CD14-positive monocyte (primary cell): ENCODE data around the gene ERC1. TPM values are rescaled to one million over a fixed set of nuclear protein-coding genes. Genes with fewer than 3 reads are reported as not detected.

ENCODE experiments used
- DNase-seq, 3 donors: peaks; one replicate each; pipeline ENCODE4 v3.0.0-alpha.2; 2011 to 2022
- H2AFZ ChIP-seq: 2 replicates; pipeline ENCODE4 v1.6.0; 2012; ENCODE audit warnings: mild to moderate bottlenecking, low read depth, low read length, inconsistent platforms; ENCODE audit not compliant: insufficient read depth, poor library complexity, severe bottlenecking
- H3K27ac ChIP-seq, 2 donors: 1 replicate in 1 of 2; 2 replicates in 1 of 2; pipeline ENCODE4 v1.5.1; 2012 to 2013; ENCODE audit warnings: low read length in 2 of 2, control low read depth in 1 of 2, inconsistent platforms in 1 of 2, low read depth in 1 of 2, mild to moderate bottlenecking in 1 of 2
- H3K27me3 ChIP-seq, 2 donors: one replicate each; pipeline versions ENCODE4 v1.6.0 to v1.6.1; 2011 to 2013; ENCODE audit warnings: low read length in 2 of 2; ENCODE audit not compliant: control insufficient read depth in 2 of 2, insufficient read depth in 2 of 2
- H3K36me3 ChIP-seq, 2 donors: replicated peaks in 1 of 2; 1 replicate in 1 of 2; 2 replicates in 1 of 2; pipeline versions ENCODE4 v1.5.1 to v1.6.1; 2012 to 2013; ENCODE audit warnings: low read length in 2 of 2, control low read depth in 1 of 2, inconsistent platforms in 1 of 2, mild to moderate bottlenecking in 1 of 2; ENCODE audit not compliant: insufficient read depth in 2 of 2, control insufficient read depth in 1 of 2
- H3K4me1 ChIP-seq, 2 donors: 1 replicate in 1 of 2; 2 replicates in 1 of 2; pipeline versions ENCODE4 v1.5.1 to v1.6.1; 2012 to 2013; ENCODE audit warnings: low read length in 2 of 2, control low read depth in 1 of 2, inconsistent platforms in 1 of 2, mild to moderate bottlenecking in 1 of 2, moderate library complexity in 1 of 2; ENCODE audit not compliant: insufficient read depth in 2 of 2, control insufficient read depth in 1 of 2
- H3K4me2 ChIP-seq: replicated peaks from 2 replicates; pipeline ENCODE3; 2012; ENCODE audit warnings: low read length, moderate library complexity, mild to moderate bottlenecking; ENCODE audit not compliant: poor library complexity, severe bottlenecking; ENCODE audit errors: extremely low read depth
- H3K4me3 ChIP-seq, 3 experiments: fragments of 200-600 bp in 1 of 3; sonication (generic) in 1 of 3; replicated peaks in 1 of 3; 1 replicate in 2 of 3; 2 replicates in 1 of 3; pipeline ENCODE4 v1.5.1; 2011 to 2013; ENCODE audit warnings: low read length in 3 of 3, mild to moderate bottlenecking in 3 of 3, control low read depth in 2 of 3, low read depth in 2 of 3, inconsistent platforms in 1 of 3, moderate library complexity in 1 of 3
- H3K79me2 ChIP-seq: 2 replicates; pipeline ENCODE4 v1.6.0; 2012; ENCODE audit warnings: mild to moderate bottlenecking, control low read depth, inconsistent platforms, low read length, moderate library complexity; ENCODE audit not compliant: insufficient read depth
- H3K9ac ChIP-seq: 2 replicates; pipeline ENCODE4 v1.6.0; 2017; ENCODE audit warnings: low read length, mild to moderate bottlenecking; ENCODE audit not compliant: insufficient read depth, poor library complexity, severe bottlenecking
- H3K9me3 ChIP-seq, 2 donors: replicated peaks in 1 of 2; 1 replicate in 1 of 2; 2 replicates in 1 of 2; pipeline versions ENCODE4 v1.5.1 to v1.6.1; 2012 to 2013; ENCODE audit warnings: low read length in 2 of 2, control low read depth in 1 of 2; ENCODE audit not compliant: control insufficient read depth in 1 of 2, insufficient read depth in 1 of 2
- H4K20me1 ChIP-seq: 2 replicates; pipeline ENCODE4 v1.6.0; 2012; ENCODE audit warnings: mild to moderate bottlenecking, low read length, control low read depth, moderate library complexity; ENCODE audit not compliant: insufficient read depth
- H3K27ac Mint-ChIP-seq, 7 donors: one replicate each; pipeline ENCODE4 v1.8.0; 2020; ENCODE audit warnings: mild to moderate bottlenecking in 7 of 7, mixed read lengths in 7 of 7, moderate library complexity in 6 of 7, inconsistent platforms in 2 of 7
- H3K27me3 Mint-ChIP-seq, 3 donors: one replicate each; pipeline ENCODE4 v1.8.0; 2021 to 2022; ENCODE audit warnings: low read depth in 3 of 3, mild to moderate bottlenecking in 3 of 3, mixed read lengths in 3 of 3, moderate library complexity in 3 of 3, inconsistent platforms in 1 of 3
- H3K36me3 Mint-ChIP-seq, 2 donors: one replicate each; pipeline ENCODE4 v1.8.0; 2020; ENCODE audit warnings: mixed read lengths in 2 of 2, inconsistent platforms in 1 of 2, mild to moderate bottlenecking in 1 of 2
- H3K4me1 Mint-ChIP-seq: one replicate; pipeline ENCODE4 v1.8.0; 2020; ENCODE audit warnings: mild to moderate bottlenecking, mixed read lengths
- H3K4me3 Mint-ChIP-seq, 2 donors: one replicate each; pipeline ENCODE4 v1.8.0; 2020; ENCODE audit warnings: mild to moderate bottlenecking in 2 of 2, mixed read lengths in 2 of 2, moderate library complexity in 1 of 2
- H3K9me3 Mint-ChIP-seq, 7 donors: one replicate each; pipeline ENCODE4 v1.8.0; 2020 to 2022; ENCODE audit warnings: mixed read lengths in 7 of 7, mild to moderate bottlenecking in 6 of 7, moderate library complexity in 6 of 7, inconsistent platforms in 2 of 7
- CTCF ChIP-seq: fragments of 200-600 bp; IDR thresholded peaks from one replicate; pipeline ENCODE4 v1.8.0; 2022; ENCODE audit warnings: antibody characterized with exemption, mild to moderate bottlenecking
- WGBS: methylation state at CpG from one replicate; pipeline ENCODE4 v1.1.5; 2013; ENCODE audit warnings: missing lambda C conversion rate; ENCODE audit not compliant: insufficient coverage; 5-methylcytosine and 5-hydroxymethylcytosine counted together
- intact Hi-C, 2 donors: fragments of 100-400 bp; cut with micrococcal nuclease; formaldehyde crosslinking; loops; one replicate each; pipeline versions ENCODE4 v1.15.0 to v1.15.1; 2023
- polyA plus RNA-seq, 3 donors: library from polyadenylated mRNA; depleted of rRNA in 1 of 3; unstranded in 2 of 3; stranded (reverse) in 1 of 3; fragments of 300-500 nt in 2 of 3; fragments of >200 nt in 1 of 3; fragmentation: Illumina TruSeq in 2 of 3; gene quantifications; 1 replicate in 2 of 3; 2 replicates in 1 of 3; pipeline ENCODE4 v1.2.3, GENCODE V29; 2012 to 2021

Gene ERC1
- polyA plus RNA-seq, 3 donors: 4.0 to 14.3 (median 5.1) TPM

- intact Hi-C loops: no loop called here
- Histone ChIP-seq H3K4me2 (no peak overlapping the region), H3K36me3 (peaks cover 0 to 13% of the 10 kb centered on the region in 2 donors), H3K4me1 (peaks cover 1 to 11% of the 10 kb centered on the region in 2 donors), H4K20me1 (peaks cover 44% of the 10 kb centered on the region), H3K4me3 (no peak overlapping the region), H3K9ac (no peak overlapping the region), H3K9me3 (no peaks in the 10 kb centered on the region), H3K27me3 (no peaks in the 10 kb centered on the region), H2AFZ (no peak overlapping the region), H3K79me2 (peaks cover 69% of the 10 kb centered on the region), H3K27ac (no peak overlapping the region)
- no peak for TF ChIP-seq CTCF
- Mint-ChIP-seq H3K27me3 (peaks cover 0 to 1% (median 0%) of the 10 kb centered on the region in 3 donors), H3K36me3 (peaks cover 12 to 20% of the 10 kb centered on the region in 2 donors), H3K4me3 (no peak overlapping the region), H3K4me1 (peaks cover 19% of the 10 kb centered on the region), H3K27ac (no peak overlapping the region), H3K9me3 (no peaks in the 10 kb centered on the region)
- no CpG with 5 or more reads among the region's 3 CpGs for WGBS
- DNase-seq: no peak
Observed at GRCh38 chr12:1001507-1001906, 10.5 kb downstream of the ERC1 start.

- Mint-ChIP-seq H3K36me3 (peaks cover 12 to 19% of the 10 kb centered on the region in 2 donors), H3K9me3 (no peaks in the 10 kb centered on the region), H3K27ac (peak overlapping the region in 3 of 7 donors; percentile 7 to 58 (median 13)), H3K4me3 (no peak overlapping the region), H3K27me3 (peaks cover 0 to 2% (median 0%) of the 10 kb centered on the region in 3 donors), H3K4me1 (peaks cover 8% of the 10 kb centered on the region)
- WGBS: 100% methylated on average over 1 of the region's 3 CpGs
- Histone ChIP-seq H3K27me3 (no peaks in the 10 kb centered on the region), H3K4me2 (no peak overlapping the region), H4K20me1 (peaks cover 41% of the 10 kb centered on the region), H3K4me3 (no peak overlapping the region), H3K9ac (no peak overlapping the region), H3K27ac (no peak overlapping the region), H3K36me3 (peaks cover 0 to 13% of the 10 kb centered on the region in 2 donors), H3K4me1 (peaks cover 0 to 5% of the 10 kb centered on the region in 2 donors), H3K79me2 (peaks cover 55% of the 10 kb centered on the region), H3K9me3 (no peaks in the 10 kb centered on the region), H2AFZ (no peak overlapping the region)
- no peak for DNase-seq
- no peak for TF ChIP-seq CTCF
- intact Hi-C loops: no loop called here
Observed at GRCh38 chr12:1003600-1004271, 12.7 kb downstream of the ERC1 start.
